Ishikawa (cell line): ENCODE results near the gene FADS2.

Experiments used
- CEBPB ChIP-seq: IDR thresholded peaks from 2 replicates; pipeline ENCODE4 v1.6.1; 2012
- CREB1 ChIP-seq: IDR thresholded peaks from 2 replicates; pipeline ENCODE4 v1.6.1; 2012; ENCODE audit warnings: low read depth
- EGR1 ChIP-seq: IDR thresholded peaks from 2 replicates; pipeline ENCODE4 v1.6.1; 2012
- EP300 ChIP-seq: IDR thresholded peaks from 2 replicates; pipeline ENCODE4 v1.6.1; 2012; ENCODE audit warnings: borderline replicate concordance
- FOXM1 ChIP-seq: IDR thresholded peaks from 2 replicates; pipeline ENCODE4 v1.6.1; 2012; ENCODE audit warnings: low read depth, borderline replicate concordance
- MAX ChIP-seq: IDR thresholded peaks from 2 replicates; pipeline ENCODE4 v1.6.1; 2012
- NFIC ChIP-seq: IDR thresholded peaks from 2 replicates; pipeline ENCODE4 v1.6.1; 2012
- RAD21 ChIP-seq: IDR thresholded peaks from 2 replicates; pipeline ENCODE4 v1.6.1; 2012; ENCODE audit warnings: low read depth
- REST ChIP-seq: IDR thresholded peaks from 2 replicates; pipeline ENCODE4 v1.6.1; 2012; ENCODE audit warnings: low read depth, mild to moderate bottlenecking
- TAF1 ChIP-seq: IDR thresholded peaks from 2 replicates; pipeline ENCODE4 v1.6.1; 2012; ENCODE audit warnings: low read depth, mild to moderate bottlenecking
- TCF12 ChIP-seq: IDR thresholded peaks from 2 replicates; pipeline ENCODE4 v1.6.1; 2012; ENCODE audit warnings: low read depth
- TEAD4 ChIP-seq: IDR thresholded peaks from 2 replicates; pipeline ENCODE4 v1.6.1; 2012
- USF1 ChIP-seq: IDR thresholded peaks from 2 replicates; pipeline ENCODE4 v1.6.1; 2012
- YY1 ChIP-seq: IDR thresholded peaks from 2 replicates; pipeline ENCODE4 v1.6.1; 2012; ENCODE audit warnings: low read depth
- ZBTB7A ChIP-seq: IDR thresholded peaks from 2 replicates; pipeline ENCODE4 v1.6.1; 2012; ENCODE audit warnings: low read depth

FADS2 gene

GRCh38 chr11:61850687-61851086 is 22.6 kb downstream of the FADS2 start:
- TF ChIP-seq EP300, result no peak
- no peak for TF ChIP-seq MAX
- no peak for TF ChIP-seq EGR1
- TF ChIP-seq TEAD4, result no peak
- no peak for TF ChIP-seq ZBTB7A
- no peak for TF ChIP-seq YY1
- TF ChIP-seq CEBPB, result no peak
- no peak for TF ChIP-seq CREB1
- no peak for TF ChIP-seq REST
- TF ChIP-seq RAD21, result no peak
- TF ChIP-seq TAF1, result no peak
- no peak for TF ChIP-seq FOXM1
- TF ChIP-seq TCF12, result no peak
- TF ChIP-seq NFIC, result no peak
- no peak for TF ChIP-seq USF1

DNA sequence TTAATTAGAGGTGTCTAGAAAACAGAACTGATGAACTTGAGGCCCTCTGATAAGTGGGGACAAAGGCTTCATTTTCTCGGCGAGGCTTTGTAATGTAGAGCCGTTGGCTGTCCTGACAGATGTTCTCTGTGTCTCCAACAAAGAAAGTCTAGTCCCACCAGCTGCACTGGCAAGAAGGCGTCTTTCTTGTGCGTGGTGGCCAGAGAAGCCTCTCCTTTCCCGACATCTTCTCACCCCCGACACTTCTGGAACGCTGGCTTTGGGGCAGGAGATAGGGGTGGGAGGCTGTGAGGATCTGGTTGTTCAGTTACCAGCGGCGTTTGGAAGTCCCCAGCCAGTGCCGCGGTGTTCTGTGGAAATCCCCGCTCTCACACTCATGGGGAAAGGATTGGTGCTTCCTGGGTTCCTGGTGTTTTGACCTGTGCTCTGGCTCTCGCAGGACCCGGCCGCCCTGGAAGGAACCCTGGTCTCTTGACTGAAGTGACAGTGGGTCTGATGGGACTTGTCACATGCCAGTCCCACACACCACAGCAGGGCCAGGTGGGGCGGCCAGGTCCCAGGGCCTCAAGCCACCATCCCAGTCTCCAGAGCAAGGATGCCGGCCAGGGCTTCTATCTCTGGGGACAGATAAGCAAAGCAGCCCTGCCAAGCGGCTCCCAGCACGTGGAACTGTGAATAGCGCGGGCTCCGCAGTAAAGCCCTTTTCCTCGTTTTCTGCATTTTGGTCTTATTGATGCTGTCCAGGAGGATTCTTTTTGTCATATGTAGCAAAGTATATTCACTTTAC is 23.2 kb downstream of the FADS2 start:
- TF ChIP-seq CEBPB, result no peak
- no peak for TF ChIP-seq ZBTB7A
- no peak for TF ChIP-seq RAD21
- no peak for TF ChIP-seq EP300
- no peak for TF ChIP-seq TEAD4
- no peak for TF ChIP-seq TAF1

GRCh38 chr11:61851900-61852295 is 23.8 kb downstream of the FADS2 start:
- TF ChIP-seq TEAD4 (no peak), CEBPB (no peak)

GRCh38 chr11:61853698-61854169 is 25.6 kb downstream of the FADS2 start:
- TF ChIP-seq RAD21 (no peak), EGR1 (no peak), EP300 (no peak), USF1 (no peak), TAF1 (no peak), NFIC (no peak), YY1 (no peak), TCF12 (no peak), CEBPB (no peak), FOXM1 (no peak), TEAD4 (no peak), REST (no peak), ZBTB7A (no peak)

DNA sequence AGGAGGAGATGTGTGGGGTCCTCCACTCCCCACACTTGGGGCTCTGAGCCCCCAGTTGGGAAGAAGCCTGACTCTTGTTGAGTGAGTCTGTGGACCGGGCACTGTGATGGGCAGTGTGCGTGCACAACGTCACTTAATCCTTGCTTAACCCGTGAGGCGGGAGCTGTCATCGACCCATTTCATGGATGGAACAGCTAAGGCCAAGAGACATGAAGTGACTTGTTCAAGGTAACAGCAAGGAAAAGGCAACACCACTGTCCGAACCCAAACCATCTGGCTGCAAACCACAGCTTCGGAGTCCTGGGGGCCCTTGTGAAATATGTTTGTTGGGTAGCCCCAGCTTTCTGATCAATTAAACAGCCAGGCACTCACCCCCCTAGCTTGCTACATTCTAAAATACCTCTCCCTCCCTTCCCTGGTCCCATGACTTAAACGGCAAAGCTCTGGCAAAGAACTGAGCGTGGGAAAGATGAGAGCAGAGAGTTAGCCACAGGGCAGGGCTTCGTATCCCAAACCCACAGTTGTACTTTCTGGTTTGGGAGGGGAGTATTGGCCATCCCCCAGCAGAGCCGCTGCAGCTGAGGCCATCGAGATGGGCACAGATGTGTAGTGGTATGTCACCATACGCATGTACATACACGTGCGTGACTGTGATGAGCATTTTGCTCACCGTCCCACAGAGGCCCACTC is 26.3 kb downstream of the FADS2 start:
- TF ChIP-seq ZBTB7A (no peak), USF1 (no peak), RAD21 (no peak), FOXM1 (no peak), TEAD4 (no peak), TCF12 (no peak), REST (no peak), YY1 (no peak), MAX (no peak), CEBPB (no peak), NFIC (no peak), EP300 (no peak)
